Measurements from ENCODE around the gene MAN2B2. TPM values are rescaled to one million over a fixed set of nuclear protein-coding genes. Genes with fewer than 3 reads are reported as not detected.
A peak's percentile ranks its signal among the peaks of the same experiment; 100 is the strongest.

Gene MAN2B2
- total RNA-seq, 1 donor from 2014 or later, result 39.1 TPM

DNA sequence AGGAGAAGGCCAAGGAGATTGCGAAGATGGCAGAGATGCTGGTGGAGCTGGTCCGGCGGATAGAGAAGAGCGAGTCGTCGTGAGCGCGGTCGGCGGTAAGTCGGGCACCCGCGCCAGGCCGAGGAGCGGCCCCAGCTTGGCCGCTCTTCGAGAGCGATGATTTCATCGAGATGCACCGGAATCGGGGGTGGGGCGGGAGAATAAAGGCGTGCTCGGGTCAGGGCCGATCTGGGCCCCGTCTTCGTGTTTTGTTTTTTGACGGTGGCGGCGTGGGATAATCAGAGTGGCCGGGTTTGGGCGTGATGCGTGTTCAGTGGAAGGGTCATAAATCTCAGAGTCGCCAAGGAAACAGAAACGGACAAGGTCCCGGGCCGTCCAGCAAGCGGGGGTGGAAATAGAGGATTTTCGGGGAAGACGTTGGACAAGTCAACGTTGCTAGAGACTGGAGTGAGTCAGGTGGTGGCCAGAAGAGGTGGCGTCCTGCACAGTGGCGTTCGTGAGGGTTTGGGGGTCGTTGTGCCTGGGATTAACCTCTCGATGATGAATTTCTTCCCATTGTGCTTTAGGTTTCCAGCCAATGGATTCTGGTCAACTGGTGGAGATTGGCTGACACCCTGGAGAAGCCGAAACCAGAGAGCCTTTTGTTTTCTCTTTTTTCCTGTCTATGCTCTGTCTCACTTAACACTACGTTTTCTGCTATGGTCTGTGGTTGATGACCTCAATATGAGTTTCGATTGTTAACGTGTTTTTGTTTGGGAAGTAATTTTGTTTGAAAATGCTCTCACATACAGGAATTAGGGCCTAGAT, 66.4 kb downstream of the MAN2B2 start:
- Mint-ChIP-seq H3K4me1 (ENCODE audit: unreplicated experiment) (peaks cover 25% of the 10 kb centered on the region), H3K9me3 (ENCODE audit: unreplicated experiment) (no peaks in the 10 kb centered on the region), H3K4me3 (ENCODE audit: unreplicated experiment) (peak overlapping the region; percentile 99), H3K36me3 (ENCODE audit: unreplicated experiment) (peaks cover 23% of the 10 kb centered on the region), H3K27me3 (ENCODE audit: unreplicated experiment) (no peaks in the 10 kb centered on the region), H3K27ac (ENCODE audit: unreplicated experiment) (peak overlapping the region; percentile 99)
- no peak for DNase-seq (ENCODE audit: extremely low spot score, unreplicated experiment)
- TF ChIP-seq CTCF (IDR thresholded peaks at IDR 0.05), result no peak

GRCh38 chr4:6641971-6642320, 67.0 kb downstream of the MAN2B2 start:
- Mint-ChIP-seq H3K4me1 (ENCODE audit: unreplicated experiment) (peaks cover 25% of the 10 kb centered on the region), H3K27me3 (ENCODE audit: unreplicated experiment) (no peaks in the 10 kb centered on the region), H3K27ac (ENCODE audit: unreplicated experiment) (peak overlapping the region; percentile 99), H3K36me3 (ENCODE audit: unreplicated experiment) (peaks cover 23% of the 10 kb centered on the region), H3K4me3 (ENCODE audit: unreplicated experiment) (peak overlapping the region; percentile 99), H3K9me3 (ENCODE audit: unreplicated experiment) (no peaks in the 10 kb centered on the region)
- TF ChIP-seq CTCF (IDR thresholded peaks at IDR 0.05), result no peak
- no peak for DNase-seq (ENCODE audit: extremely low spot score, unreplicated experiment)

DNA sequence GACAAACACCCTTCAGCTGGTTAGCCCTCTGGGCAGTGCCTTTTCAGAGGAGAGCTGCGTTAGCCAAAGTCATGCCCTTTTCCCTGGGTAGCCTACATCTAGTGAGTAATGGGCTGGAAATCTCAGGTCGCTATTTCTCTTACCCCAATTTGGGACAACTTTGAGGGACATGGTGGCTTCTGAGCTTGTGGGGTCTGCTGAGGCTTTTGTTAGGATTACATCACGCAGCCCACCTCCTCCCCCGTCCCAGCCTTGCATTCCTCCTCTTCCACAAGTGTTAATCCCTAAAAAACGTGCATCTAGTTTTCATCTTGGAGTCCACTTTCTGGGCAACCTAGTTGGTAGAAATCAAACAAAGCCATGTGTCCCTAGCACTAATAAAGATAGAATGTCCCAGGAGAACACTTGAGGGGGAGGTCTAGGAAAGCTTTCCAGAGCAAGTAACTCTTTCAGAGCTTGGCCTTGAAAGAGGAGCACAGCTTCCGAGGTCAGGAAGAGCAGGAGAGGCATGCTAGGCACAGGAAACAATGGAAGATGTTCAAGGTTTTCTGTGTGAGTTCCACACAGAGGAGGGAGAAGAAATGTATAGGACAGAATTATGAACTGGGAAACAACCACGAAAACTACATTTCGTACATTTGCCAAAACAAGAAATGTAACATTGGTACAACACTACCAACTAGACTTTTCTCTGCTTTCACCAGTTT, 68.3 kb downstream of the MAN2B2 start:
- no peaks in the 10 kb centered on the region for H3K27me3 Mint-ChIP-seq (ENCODE audit: unreplicated experiment)
- H3K36me3 Mint-ChIP-seq (ENCODE audit: unreplicated experiment), result peaks cover 23% of the 10 kb centered on the region
- H3K4me1 Mint-ChIP-seq (ENCODE audit: unreplicated experiment), result peaks cover 25% of the 10 kb centered on the region
- H3K4me3 Mint-ChIP-seq (ENCODE audit: unreplicated experiment), result no peak overlapping the region
- H3K27ac Mint-ChIP-seq (ENCODE audit: unreplicated experiment), result no peak overlapping the region
- DNase-seq (ENCODE audit: extremely low spot score, unreplicated experiment), result no peak
- no peak for TF ChIP-seq CTCF (IDR thresholded peaks at IDR 0.05)
- H3K9me3 Mint-ChIP-seq (ENCODE audit: unreplicated experiment), result no peaks in the 10 kb centered on the region

DNA sequence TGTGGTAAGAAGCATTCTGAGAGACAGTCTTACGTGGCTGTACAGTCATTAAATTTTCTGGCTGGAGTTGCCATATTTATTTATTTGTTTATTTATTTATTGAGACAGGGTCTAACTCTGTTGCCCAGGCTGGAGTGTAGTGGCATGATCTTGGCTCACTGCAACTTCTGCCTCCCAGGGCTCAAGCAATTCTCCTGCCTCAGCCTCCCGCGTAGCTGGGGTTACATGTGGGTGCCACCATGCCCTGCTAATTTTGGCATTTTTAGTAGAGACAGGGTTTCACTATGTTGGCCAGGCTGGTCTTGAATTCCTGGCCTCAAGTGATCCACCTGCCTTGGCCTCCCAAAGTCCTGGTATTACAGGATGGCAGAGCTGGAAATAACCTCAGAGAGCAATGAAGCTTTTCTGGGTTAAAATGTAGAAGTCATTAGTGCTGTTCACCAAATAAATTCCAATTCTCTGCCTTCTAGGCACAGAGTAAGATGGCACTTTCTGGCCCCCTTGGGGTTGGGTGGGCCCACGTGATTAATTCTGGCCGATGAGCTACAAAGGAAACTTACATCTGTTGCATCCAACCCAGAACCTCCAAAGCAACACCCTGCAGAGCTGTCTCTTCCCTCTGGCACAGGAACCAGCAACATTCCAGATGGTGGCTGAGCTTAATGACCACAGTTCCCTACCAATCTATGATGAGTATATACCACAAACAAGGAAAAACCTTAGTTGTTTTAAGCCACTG, 70.0 kb downstream of the MAN2B2 start:
- no peak for DNase-seq (ENCODE audit: extremely low spot score, unreplicated experiment)
- Mint-ChIP-seq H3K27me3 (ENCODE audit: unreplicated experiment) (no peaks in the 10 kb centered on the region), H3K27ac (ENCODE audit: unreplicated experiment) (no peak overlapping the region), H3K9me3 (ENCODE audit: unreplicated experiment) (no peaks in the 10 kb centered on the region), H3K36me3 (ENCODE audit: unreplicated experiment) (peaks cover 23% of the 10 kb centered on the region), H3K4me1 (ENCODE audit: unreplicated experiment) (peaks cover 24% of the 10 kb centered on the region), H3K4me3 (ENCODE audit: unreplicated experiment) (no peak overlapping the region)
- no peak for TF ChIP-seq CTCF (IDR thresholded peaks at IDR 0.05)

DNA sequence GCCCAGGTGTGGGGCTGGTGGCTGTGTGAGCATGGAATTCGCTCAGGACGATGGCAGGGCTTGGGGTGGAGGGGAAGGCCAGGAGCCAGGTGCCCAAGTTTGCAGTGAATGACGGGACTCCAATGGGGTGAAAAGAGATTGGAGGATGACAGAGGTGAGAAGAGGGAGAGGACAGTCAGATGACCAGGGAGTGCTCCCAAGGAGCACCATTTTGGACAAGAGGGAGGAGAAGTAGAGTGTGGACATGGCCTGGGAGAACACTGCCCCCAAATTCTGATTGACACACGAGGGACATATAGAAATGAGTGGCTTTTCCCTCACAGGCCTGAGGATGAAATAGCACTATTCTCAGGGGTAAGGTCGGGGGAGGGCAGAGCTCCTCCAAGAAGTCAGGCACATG, 72.2 kb downstream of the MAN2B2 start:
- no peak overlapping the region for H3K4me3 Mint-ChIP-seq (ENCODE audit: unreplicated experiment)
- H3K27ac Mint-ChIP-seq (ENCODE audit: unreplicated experiment), result no peak overlapping the region
- peaks cover 14% of the 10 kb centered on the region for H3K36me3 Mint-ChIP-seq (ENCODE audit: unreplicated experiment)
- no peaks in the 10 kb centered on the region for H3K9me3 Mint-ChIP-seq (ENCODE audit: unreplicated experiment)
- peaks cover 13% of the 10 kb centered on the region for H3K4me1 Mint-ChIP-seq (ENCODE audit: unreplicated experiment)
- TF ChIP-seq CTCF (IDR thresholded peaks at IDR 0.05), result no peak
- DNase-seq (ENCODE audit: extremely low spot score, unreplicated experiment), result no peak
- H3K27me3 Mint-ChIP-seq (ENCODE audit: unreplicated experiment), result no peaks in the 10 kb centered on the region
